AG09309 (cell line): Measurements from ENCODE around the gene ERBB4.

ENCODE experiments used
- DNase-seq: peaks from one replicate; pipeline ENCODE4 v3.0.0-alpha.2; 2010; ENCODE audit warnings: low read depth
- H3K4me3 ChIP-seq: 2 replicates; pipeline ENCODE4 v1.5.1; 2011; ENCODE audit warnings: mild to moderate bottlenecking, low read depth, low read length, moderate library complexity; ENCODE audit not compliant: control insufficient read depth
- TF ChIP-seq, protein P1 (sequence below): IDR thresholded peaks from 2 replicates; pipeline ENCODE4 v1.5.1; 2011; ENCODE audit warnings: mild to moderate bottlenecking, low read depth, low read length, inconsistent platforms; ENCODE audit not compliant: insufficient read depth, control insufficient read depth; ENCODE audit errors: missing control alignments

The ERBB4 gene

DNA sequence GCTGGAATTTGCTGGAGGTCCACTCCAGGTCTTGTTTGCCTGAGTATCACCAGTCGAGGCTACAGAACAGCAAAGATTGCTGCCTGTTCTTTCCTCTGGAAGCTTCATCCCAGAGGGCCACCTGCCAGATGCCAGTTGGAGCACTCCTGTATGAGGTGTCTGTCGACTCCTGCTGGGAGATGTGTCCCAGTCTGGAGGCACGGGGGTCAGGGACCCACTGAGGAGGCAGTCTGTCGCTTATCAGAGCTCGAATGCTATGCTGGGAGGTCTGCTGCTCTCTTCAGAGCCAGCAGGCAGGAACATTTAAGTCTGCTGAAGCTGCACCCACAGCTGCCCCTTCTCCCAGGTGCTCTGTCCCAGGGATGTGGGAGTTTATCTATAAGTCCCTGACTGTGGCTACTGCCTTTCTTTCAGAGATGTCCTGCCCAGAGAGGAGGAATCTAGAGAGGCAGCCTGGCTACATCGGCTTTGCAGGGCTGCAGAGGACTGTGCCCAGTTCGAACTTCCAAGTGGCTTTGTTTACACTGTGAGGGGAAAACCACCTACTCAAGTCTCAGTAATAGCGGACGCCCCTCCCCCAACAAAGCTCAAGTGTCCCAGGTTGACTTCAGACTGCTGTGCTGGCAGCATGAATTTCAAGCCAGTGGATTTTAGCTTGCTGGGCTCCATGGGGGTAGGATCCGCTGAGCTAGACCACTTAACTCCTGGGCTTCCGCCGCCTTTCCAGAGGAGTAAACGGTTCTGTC is 301.1 kb downstream of the ERBB4 start:
- H3K4me3 ChIP-seq = no peak overlapping the region
- no peak for DNase-seq
- TF ChIP-seq, protein P1, sequence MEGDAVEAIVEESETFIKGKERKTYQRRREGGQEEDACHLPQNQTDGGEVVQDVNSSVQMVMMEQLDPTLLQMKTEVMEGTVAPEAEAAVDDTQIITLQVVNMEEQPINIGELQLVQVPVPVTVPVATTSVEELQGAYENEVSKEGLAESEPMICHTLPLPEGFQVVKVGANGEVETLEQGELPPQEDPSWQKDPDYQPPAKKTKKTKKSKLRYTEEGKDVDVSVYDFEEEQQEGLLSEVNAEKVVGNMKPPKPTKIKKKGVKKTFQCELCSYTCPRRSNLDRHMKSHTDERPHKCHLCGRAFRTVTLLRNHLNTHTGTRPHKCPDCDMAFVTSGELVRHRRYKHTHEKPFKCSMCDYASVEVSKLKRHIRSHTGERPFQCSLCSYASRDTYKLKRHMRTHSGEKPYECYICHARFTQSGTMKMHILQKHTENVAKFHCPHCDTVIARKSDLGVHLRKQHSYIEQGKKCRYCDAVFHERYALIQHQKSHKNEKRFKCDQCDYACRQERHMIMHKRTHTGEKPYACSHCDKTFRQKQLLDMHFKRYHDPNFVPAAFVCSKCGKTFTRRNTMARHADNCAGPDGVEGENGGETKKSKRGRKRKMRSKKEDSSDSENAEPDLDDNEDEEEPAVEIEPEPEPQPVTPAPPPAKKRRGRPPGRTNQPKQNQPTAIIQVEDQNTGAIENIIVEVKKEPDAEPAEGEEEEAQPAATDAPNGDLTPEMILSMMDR = no peak

GRCh38 chr2:212228743-212229171 is 309.8 kb downstream of the ERBB4 start:
- no peak for DNase-seq
- TF ChIP-seq, protein P1 = no peak
- no peak overlapping the region for H3K4me3 ChIP-seq

GRCh38 chr2:212227755-212228154 is 310.8 kb downstream of the ERBB4 start:
- no peak overlapping the region for H3K4me3 ChIP-seq
- peak; percentile 66 for DNase-seq
- TF ChIP-seq, protein P1 = no peak

- TF ChIP-seq, protein P1 = no peak
- DNase-seq = no peak
- H3K4me3 ChIP-seq = no peak overlapping the region
Observed at GRCh38 chr2:212226114-212226513, 312.5 kb downstream of the ERBB4 start.

DNA sequence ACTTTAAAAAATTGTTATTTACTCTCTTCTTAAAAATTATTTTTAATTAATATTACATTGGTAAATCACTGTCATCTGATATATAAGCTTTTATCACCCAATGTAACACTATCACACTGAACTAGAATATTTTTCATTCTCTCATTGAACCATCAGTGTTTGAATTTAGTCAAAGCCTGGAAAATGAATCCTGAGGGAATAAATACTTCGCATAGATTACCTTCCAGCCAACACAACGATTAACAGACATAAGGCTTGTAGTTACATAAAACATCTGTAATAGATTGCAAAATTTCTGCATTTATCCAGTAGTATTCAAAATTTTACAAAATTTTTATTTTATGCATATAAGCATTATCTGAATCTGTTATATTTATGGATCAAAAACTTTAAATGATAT is 314.9 kb downstream of the ERBB4 start:
- no peak for DNase-seq
- TF ChIP-seq, protein P1 = no peak
- no peak overlapping the region for H3K4me3 ChIP-seq

GRCh38 chr2:212213191-212213590 is 325.4 kb downstream of the ERBB4 start:
- no peak for DNase-seq
- no peak overlapping the region for H3K4me3 ChIP-seq
- TF ChIP-seq, protein P1 = no peak

GRCh38 chr2:212208467-212208866 is 330.1 kb downstream of the ERBB4 start:
- TF ChIP-seq, protein P1 = no peak
- no peak for DNase-seq
- no peak overlapping the region for H3K4me3 ChIP-seq
